SH-SY5Y (cell line): ENCODE results near the gene TMEM123.

Experiments
- GATA2 ChIP-seq: IDR thresholded peaks from 2 replicates; pipeline ENCODE4 v1.6.1; 2011; ENCODE audit warnings: mild to moderate bottlenecking, low read depth, low read length
- GATA3 ChIP-seq: IDR thresholded peaks from 2 replicates; pipeline ENCODE4 v1.6.1; 2011; ENCODE audit warnings: low read depth, mild to moderate bottlenecking, low read length, moderate library complexity

- TF ChIP-seq GATA2 (peak; percentile 17; the same call in 1 of the 2 replicates), GATA3 (no peak)
Observed at GRCh38 chr11:102453302-102453695, 734 bp upstream of the TMEM123 start.
